ENCODE measurements around the gene TRIM42.

DNA sequence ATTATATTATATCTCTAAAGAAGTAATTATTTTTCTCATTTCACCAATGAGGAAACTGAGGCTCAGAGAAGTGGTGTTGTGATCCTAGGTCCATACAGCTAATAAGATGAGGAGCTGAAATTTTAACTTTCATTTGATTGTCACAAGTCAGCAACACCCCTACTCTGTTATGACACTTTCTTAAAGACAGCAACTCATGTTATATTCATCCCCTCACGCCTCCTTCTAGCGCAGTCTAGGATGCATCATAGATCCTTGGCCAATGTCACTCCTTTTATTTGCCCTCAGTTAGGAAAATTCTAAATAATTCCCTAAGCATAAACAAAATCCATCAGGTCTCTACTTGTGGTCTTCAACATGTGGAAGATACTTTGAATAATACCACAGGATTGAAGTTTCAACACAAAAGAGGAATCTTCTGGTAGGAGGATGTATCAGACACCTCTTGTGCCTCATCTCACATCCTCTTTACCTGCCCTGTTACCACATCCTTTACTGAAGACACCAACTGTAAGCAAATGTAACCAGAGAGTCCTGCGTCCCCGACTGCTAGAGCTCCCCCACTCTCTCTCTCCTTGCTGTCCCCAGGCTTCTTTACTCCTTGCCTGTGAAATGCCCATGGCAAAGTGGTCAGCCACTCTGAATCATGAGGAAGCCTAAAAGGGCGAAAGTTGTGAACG lies 53.7 kb downstream of the TRIM42 start:
- TF ChIP-seq, protein P1, sequence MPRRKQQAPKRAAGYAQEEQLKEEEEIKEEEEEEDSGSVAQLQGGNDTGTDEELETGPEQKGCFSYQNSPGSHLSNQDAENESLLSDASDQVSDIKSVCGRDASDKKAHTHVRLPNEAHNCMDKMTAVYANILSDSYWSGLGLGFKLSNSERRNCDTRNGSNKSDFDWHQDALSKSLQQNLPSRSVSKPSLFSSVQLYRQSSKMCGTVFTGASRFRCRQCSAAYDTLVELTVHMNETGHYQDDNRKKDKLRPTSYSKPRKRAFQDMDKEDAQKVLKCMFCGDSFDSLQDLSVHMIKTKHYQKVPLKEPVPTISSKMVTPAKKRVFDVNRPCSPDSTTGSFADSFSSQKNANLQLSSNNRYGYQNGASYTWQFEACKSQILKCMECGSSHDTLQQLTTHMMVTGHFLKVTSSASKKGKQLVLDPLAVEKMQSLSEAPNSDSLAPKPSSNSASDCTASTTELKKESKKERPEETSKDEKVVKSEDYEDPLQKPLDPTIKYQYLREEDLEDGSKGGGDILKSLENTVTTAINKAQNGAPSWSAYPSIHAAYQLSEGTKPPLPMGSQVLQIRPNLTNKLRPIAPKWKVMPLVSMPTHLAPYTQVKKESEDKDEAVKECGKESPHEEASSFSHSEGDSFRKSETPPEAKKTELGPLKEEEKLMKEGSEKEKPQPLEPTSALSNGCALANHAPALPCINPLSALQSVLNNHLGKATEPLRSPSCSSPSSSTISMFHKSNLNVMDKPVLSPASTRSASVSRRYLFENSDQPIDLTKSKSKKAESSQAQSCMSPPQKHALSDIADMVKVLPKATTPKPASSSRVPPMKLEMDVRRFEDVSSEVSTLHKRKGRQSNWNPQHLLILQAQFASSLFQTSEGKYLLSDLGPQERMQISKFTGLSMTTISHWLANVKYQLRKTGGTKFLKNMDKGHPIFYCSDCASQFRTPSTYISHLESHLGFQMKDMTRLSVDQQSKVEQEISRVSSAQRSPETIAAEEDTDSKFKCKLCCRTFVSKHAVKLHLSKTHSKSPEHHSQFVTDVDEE (CRISPR knock-in tag; IDR thresholded peaks at IDR 0.05) = no peak
- no peak for TF ChIP-seq OSR1 (CRISPR knock-in tag; IDR thresholded peaks at IDR 0.05)
- no peak for TF ChIP-seq ZNF565 (CRISPR knock-in tag; conservative IDR thresholded peaks at IDR 0.05; ENCODE audit: low read depth)
- TF ChIP-seq ZFP30 (CRISPR knock-in tag; IDR thresholded peaks at IDR 0.05) = no peak
- TF ChIP-seq, protein P2, sequence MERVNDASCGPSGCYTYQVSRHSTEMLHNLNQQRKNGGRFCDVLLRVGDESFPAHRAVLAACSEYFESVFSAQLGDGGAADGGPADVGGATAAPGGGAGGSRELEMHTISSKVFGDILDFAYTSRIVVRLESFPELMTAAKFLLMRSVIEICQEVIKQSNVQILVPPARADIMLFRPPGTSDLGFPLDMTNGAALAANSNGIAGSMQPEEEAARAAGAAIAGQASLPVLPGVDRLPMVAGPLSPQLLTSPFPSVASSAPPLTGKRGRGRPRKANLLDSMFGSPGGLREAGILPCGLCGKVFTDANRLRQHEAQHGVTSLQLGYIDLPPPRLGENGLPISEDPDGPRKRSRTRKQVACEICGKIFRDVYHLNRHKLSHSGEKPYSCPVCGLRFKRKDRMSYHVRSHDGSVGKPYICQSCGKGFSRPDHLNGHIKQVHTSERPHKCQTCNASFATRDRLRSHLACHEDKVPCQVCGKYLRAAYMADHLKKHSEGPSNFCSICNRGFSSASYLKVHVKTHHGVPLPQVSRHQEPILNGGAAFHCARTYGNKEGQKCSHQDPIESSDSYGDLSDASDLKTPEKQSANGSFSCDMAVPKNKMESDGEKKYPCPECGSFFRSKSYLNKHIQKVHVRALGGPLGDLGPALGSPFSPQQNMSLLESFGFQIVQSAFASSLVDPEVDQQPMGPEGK (CRISPR knock-in tag; IDR thresholded peaks at IDR 0.05; ENCODE audit: borderline replicate concordance) = no peak
- TF ChIP-seq, protein P3, sequence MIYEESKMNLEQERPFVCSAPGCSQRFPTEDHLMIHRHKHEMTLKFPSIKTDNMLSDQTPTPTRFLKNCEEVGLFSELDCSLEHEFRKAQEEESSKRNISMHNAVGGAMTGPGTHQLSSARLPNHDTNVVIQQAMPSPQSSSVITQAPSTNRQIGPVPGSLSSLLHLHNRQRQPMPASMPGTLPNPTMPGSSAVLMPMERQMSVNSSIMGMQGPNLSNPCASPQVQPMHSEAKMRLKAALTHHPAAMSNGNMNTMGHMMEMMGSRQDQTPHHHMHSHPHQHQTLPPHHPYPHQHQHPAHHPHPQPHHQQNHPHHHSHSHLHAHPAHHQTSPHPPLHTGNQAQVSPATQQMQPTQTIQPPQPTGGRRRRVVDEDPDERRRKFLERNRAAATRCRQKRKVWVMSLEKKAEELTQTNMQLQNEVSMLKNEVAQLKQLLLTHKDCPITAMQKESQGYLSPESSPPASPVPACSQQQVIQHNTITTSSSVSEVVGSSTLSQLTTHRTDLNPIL (CRISPR knock-in tag; IDR thresholded peaks at IDR 0.05; ENCODE audit: low read depth) = no peak
- TF ChIP-seq ZC3H10 (CRISPR knock-in tag; IDR thresholded peaks at IDR 0.05) = no peak

Data from SK-N-SH treated with all-trans-retinoic acid at 6 μM for 48 hours (cell line).